Dermis microvascular lymphatic vessel endothelial cell (primary cell): ENCODE data around the gene INPP5F. TPM values are rescaled to one million over a fixed set of nuclear protein-coding genes. Genes with fewer than 3 reads are reported as not detected.
A peak's percentile ranks its signal among the peaks of the same experiment; 100 is the strongest.
"Not testable (repeated sequence)": the region's sequence is repeated elsewhere in the genome, so short reads cannot be mapped to it uniquely, and the experiment has no call there.

Experiments
- DNase-seq, 2 donors: peaks; one replicate each; pipeline versions ENCODE4 v3.0.0 to v3.0.0-alpha.2; 2010; ENCODE audit warnings: low read depth in 2 of 2
- total RNA-seq: library from RNA; depleted of rRNA; stranded (reverse); fragments of >200 nt; gene quantifications from 2 replicates; pipeline ENCODE4 v1.2.1, GENCODE V29; 2014

The INPP5F gene
- total RNA-seq, 1 donor from 2014 or later: 9.4 TPM

- DNase-seq: no peak
Measured at GRCh38 chr10:119862524-119862923, 136.7 kb downstream of the INPP5F start.

- no peak for DNase-seq
Measured at GRCh38 chr10:119863951-119864565, 138.2 kb downstream of the INPP5F start.

- no peak for DNase-seq
Measured at GRCh38 chr10:119865699-119866240, 139.9 kb downstream of the INPP5F start.

- DNase-seq: no peak
Measured at GRCh38 chr10:119867317-119867716, 141.5 kb downstream of the INPP5F start.

GRCh38 chr10:119869398-119869797 is 143.5 kb downstream of the INPP5F start:
- DNase-seq: not testable (repeated sequence)

- DNase-seq: peak in 1 of 2 donors; percentile 55
Measured at GRCh38 chr10:119871881-119872609, 146.2 kb downstream of the INPP5F start.

- DNase-seq: no peak
Measured at GRCh38 chr10:119872610-119872859, 146.7 kb downstream of the INPP5F start, which contains the start of gene MCMBP. MCMBP (minus strand) TSS chr10:119872843; CDS start chr10:119872584, 259 bp downstream.

GRCh38 chr10:119872860-119873681 is 147.2 kb downstream of the INPP5F start:
- peak; percentile 71 to 92 for DNase-seq

GRCh38 chr10:119878524-119878923 is 152.7 kb downstream of the INPP5F start:
- DNase-seq: no peak

Other genes with a start within 250 kb of the INPP5F start
- 2.3 and 3.6 TPM in 2 replicates for gene RGS10, start 183.3 kb upstream of the INPP5F start, total RNA-seq
- 14.0 and 20.0 TPM in 2 replicates for gene TIAL1, start 129.1 kb upstream of the INPP5F start, total RNA-seq
- 4.9 and 8.3 TPM in 2 replicates for gene BAG3, start 74.7 kb upstream of the INPP5F start, total RNA-seq
- 57.4 and 58.9 TPM in 2 replicates for gene MCMBP, start 146.8 kb downstream of the INPP5F start, total RNA-seq
- 14.4 and 16.9 TPM in 2 replicates for gene SEC23IP, start 166.7 kb downstream of the INPP5F start, total RNA-seq